ENCODE data around the gene TUBD1. TPM values are rescaled to one million over a fixed set of nuclear protein-coding genes. Genes with fewer than 3 reads are reported as not detected.
"Not testable (repeated sequence)": the region's sequence is repeated elsewhere in the genome, so short reads cannot be mapped to it uniquely, and the experiment has no call there.

TUBD1 gene
- total RNA-seq, 4 donors from 2014 or later, result 4.2 to 18.9 (median 9.1) TPM

DNA sequence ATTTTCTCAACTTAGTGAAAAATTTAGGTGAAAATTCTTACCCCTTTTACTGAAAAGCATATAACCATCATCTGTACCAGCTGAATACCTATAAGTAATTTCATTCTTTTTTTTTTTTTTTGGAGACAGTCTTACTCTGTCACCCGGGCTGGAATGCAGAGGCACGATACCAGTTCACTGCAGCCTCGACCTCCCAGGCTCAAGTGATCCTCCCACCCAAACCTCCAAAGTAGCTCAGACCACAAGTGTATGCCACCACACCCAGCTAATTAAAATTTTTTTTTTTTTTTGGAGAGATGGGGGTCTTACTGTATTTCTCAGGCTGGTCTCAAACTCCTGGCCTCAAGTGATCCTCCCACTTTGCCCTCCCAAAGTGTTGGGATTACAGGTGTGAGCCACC is 33.8 kb downstream of the TUBD1 start:
- peak overlapping the region; percentile 44 for H3K27ac ChIP-seq

DNA sequence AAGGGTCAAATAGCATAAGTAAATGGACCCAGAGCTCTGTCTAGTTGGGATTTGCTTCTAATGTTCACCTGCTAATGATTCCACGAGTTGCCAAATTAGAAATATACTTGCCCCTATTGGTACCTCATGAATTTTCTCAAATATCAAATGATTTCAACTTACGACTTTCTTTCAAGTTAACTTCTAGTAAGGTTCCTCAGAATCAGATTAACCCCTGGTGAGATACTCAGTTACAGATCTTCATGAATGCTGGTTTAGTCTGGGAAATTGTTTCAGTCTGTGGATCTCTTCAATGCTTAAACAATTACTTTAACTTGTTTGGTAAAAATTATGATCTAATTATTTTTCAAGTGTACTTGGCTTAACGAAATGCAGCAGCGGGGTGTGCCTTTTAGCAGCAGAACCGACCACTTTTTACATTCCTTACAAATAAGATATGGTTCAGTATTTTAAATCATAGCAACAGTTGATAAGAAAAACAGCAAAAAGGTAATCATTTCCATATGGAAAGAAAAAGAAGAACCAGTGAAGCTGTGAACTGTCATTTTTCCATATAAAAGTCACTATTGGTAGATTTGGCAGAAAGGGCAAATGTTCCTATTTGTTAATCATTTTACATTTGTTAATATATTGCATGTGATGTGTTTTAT is 34.5 kb downstream of the TUBD1 start:
- peaks cover 21% of the 10 kb centered on the region for H3K36me3 ChIP-seq
- peak overlapping the region; percentile 44 for H3K27ac ChIP-seq
- no peak overlapping the region for H3K4me3 ChIP-seq
- no peak for TF ChIP-seq EP300 (IDR thresholded peaks at IDR 0.05)
- no peak for TF ChIP-seq POLR2A (IDR thresholded peaks at IDR 0.05)
- no peak for TF ChIP-seq POLR2AphosphoS5 (IDR thresholded peaks at IDR 0.05)
- no peak for TF ChIP-seq CTCF (IDR thresholded peaks at IDR 0.05)
- peak in 1 of 2 donors; percentile 6 for DNase-seq (ENCODE audit: low spot score in 2 of 2)
- no peaks in the 10 kb centered on the region for H3K9me3 ChIP-seq
- no peaks in the 10 kb centered on the region for H3K27me3 ChIP-seq
- 56% methylated on average over 5 of the region's 5 CpGs for WGBS
- H3K4me1 ChIP-seq, result peaks cover 13% of the 10 kb centered on the region

More for the DNA sequence above, 33.8 kb downstream of the TUBD1 start:
- 53% methylated on average over 3 of the region's 3 CpGs for WGBS
- DNase-seq (ENCODE audit: low spot score in 2 of 2), result no peak
- Histone ChIP-seq H3K9me3 (no peaks in the 10 kb centered on the region), H3K36me3 (peaks cover 26% of the 10 kb centered on the region), H3K27me3 (no peaks in the 10 kb centered on the region), H3K4me3 (no peak overlapping the region), H3K4me1 (peaks cover 7% of the 10 kb centered on the region)
- TF ChIP-seq EP300 (IDR thresholded peaks at IDR 0.05) (no peak), POLR2A (IDR thresholded peaks at IDR 0.05) (no peak), CTCF (IDR thresholded peaks at IDR 0.05) (no peak), POLR2AphosphoS5 (IDR thresholded peaks at IDR 0.05) (no peak)

GRCh38 chr17:59856859-59857794 is 35.6 kb downstream of the TUBD1 start:
- H3K36me3 ChIP-seq, result peaks cover 13% of the 10 kb centered on the region
- H3K4me1 ChIP-seq, result peaks cover 25% of the 10 kb centered on the region
- no peak overlapping the region for H3K4me3 ChIP-seq
- no peaks in the 10 kb centered on the region for H3K27me3 ChIP-seq
- 54% methylated on average over 3 of the region's 3 CpGs for WGBS
- DNase-seq (ENCODE audit: low spot score in 2 of 2), result no peak
- no peak overlapping the region for H3K27ac ChIP-seq
- no peak for TF ChIP-seq EP300 (IDR thresholded peaks at IDR 0.05)
- no peak for TF ChIP-seq POLR2AphosphoS5 (IDR thresholded peaks at IDR 0.05)
- no peak for TF ChIP-seq CTCF (IDR thresholded peaks at IDR 0.05)
- TF ChIP-seq POLR2A (IDR thresholded peaks at IDR 0.05), result no peak
- no peaks in the 10 kb centered on the region for H3K9me3 ChIP-seq

- DNase-seq (ENCODE audit: low spot score in 2 of 2); H3K27me3 ChIP-seq; H3K36me3 ChIP-seq; H3K4me3 ChIP-seq; H3K9me3 ChIP-seq: not testable (repeated sequence)
- peak overlapping the region; percentile 80 for H3K27ac ChIP-seq
- WGBS, result 90% methylated on average over 10 of the region's 10 CpGs
- peaks cover 41% of the 10 kb centered on the region for H3K4me1 ChIP-seq
Measured at GRCh38 chr17:59853919-59854729, 38.6 kb downstream of the TUBD1 start.

GRCh38 chr17:59853168-59853918 is 39.4 kb downstream of the TUBD1 start:
- no peak for DNase-seq (ENCODE audit: low spot score in 2 of 2)
- Histone ChIP-seq H3K4me1 (peaks cover 46% of the 10 kb centered on the region), H3K9me3 (no peaks in the 10 kb centered on the region), H3K27ac (peak overlapping the region; percentile 80), H3K27me3 (no peaks in the 10 kb centered on the region), H3K4me3 (no peak overlapping the region), H3K36me3 (no peaks in the 10 kb centered on the region)
- peak in 1 of 3 donors; percentile 32 for TF ChIP-seq POLR2AphosphoS5 (IDR thresholded peaks at IDR 0.05)
- no peak for TF ChIP-seq EP300 (IDR thresholded peaks at IDR 0.05)
- peak in 1 of 2 donors; percentile 34 for TF ChIP-seq CTCF (IDR thresholded peaks at IDR 0.05)
- no peak for TF ChIP-seq POLR2A (IDR thresholded peaks at IDR 0.05)
- 57% methylated on average over 14 of the region's 14 CpGs for WGBS

GRCh38 chr17:59852847-59853167 is 39.9 kb downstream of the TUBD1 start:
- not testable (repeated sequence) for H3K9me3 ChIP-seq; H3K27me3 ChIP-seq; H3K36me3 ChIP-seq; DNase-seq (ENCODE audit: low spot score in 2 of 2); H3K4me3 ChIP-seq
- Histone ChIP-seq H3K4me1 (peaks cover 51% of the 10 kb centered on the region), H3K27ac (peak overlapping the region; percentile 80)
- 94% methylated on average over 7 of the region's 7 CpGs for WGBS

Data from suprapubic skin (tissue), 4 donors.